ENCODE measurements around the gene EXOC3L2. TPM values are rescaled to one million over a fixed set of nuclear protein-coding genes. Genes with fewer than 3 reads are reported as not detected.

EXOC3L2 gene
- total and polyA plus RNA-seq, 2 of the 8 experiments (the other 6 are each of a cell fraction or from before 2014, with no cell fraction given): 1.4 to 1.6 TPM

- TF ChIP-seq CTCF (IDR thresholded peaks at IDR 0.05; ENCODE audit: control extremely low read depth in 1 of 3, insufficient read depth in 1 of 3, low read depth in 1 of 3, low read length in 3 of 3): no peak
- TF ChIP-seq BRCA1 (IDR thresholded peaks at IDR 0.05; ENCODE audit: low read depth, low read length): no peak
Observed at GRCh38 chr19:45216667-45217066, 28.5 kb downstream of the EXOC3L2 start (continued).

Measured in H1 (cell line).